RWPE1 (cell line): Measurements from ENCODE around the gene MYH6.
"Not testable (repeated sequence)": the region's sequence is repeated elsewhere in the genome, so short reads cannot be mapped to it uniquely, and the experiment has no call there.

Source experiments
- CTCF ChIA-PET: fragments of 350-600 bp; sonication (Branson Sonifier 250); formaldehyde crosslinking; extraction: SDS; loops from one replicate; lab custom pipeline; 2021; lab: Yijun Ruan, JAX
- POLR2A ChIA-PET: fragments of 400-600 bp; formaldehyde crosslinking; extraction: SDS; loops from one replicate; lab custom pipeline; 2020; ENCODE audit warnings: antibody characterized with exemption; ENCODE audit not compliant: low non-redundant PET; lab: Yijun Ruan, JAX
- DNase-seq: peaks from one replicate; pipeline ENCODE4 v3.0.0; 2012; ENCODE audit warnings: low spot score
- H3K27ac ChIP-seq: fragments of 450-650 bp; 2 replicates; pipeline ENCODE4 v1.5.1; 2017
- TF ChIP-seq, protein P1 (sequence below): fragments of 450-650 bp; conservative IDR thresholded peaks from 2 replicates; pipeline ENCODE4 v1.5.1; 2017; ENCODE audit warnings: low read depth, mild to moderate bottlenecking

The MYH6 gene

GRCh38 chr14:23389396-23389795, 18.7 kb downstream of the MYH6 start:
- TF ChIP-seq, protein P1, sequence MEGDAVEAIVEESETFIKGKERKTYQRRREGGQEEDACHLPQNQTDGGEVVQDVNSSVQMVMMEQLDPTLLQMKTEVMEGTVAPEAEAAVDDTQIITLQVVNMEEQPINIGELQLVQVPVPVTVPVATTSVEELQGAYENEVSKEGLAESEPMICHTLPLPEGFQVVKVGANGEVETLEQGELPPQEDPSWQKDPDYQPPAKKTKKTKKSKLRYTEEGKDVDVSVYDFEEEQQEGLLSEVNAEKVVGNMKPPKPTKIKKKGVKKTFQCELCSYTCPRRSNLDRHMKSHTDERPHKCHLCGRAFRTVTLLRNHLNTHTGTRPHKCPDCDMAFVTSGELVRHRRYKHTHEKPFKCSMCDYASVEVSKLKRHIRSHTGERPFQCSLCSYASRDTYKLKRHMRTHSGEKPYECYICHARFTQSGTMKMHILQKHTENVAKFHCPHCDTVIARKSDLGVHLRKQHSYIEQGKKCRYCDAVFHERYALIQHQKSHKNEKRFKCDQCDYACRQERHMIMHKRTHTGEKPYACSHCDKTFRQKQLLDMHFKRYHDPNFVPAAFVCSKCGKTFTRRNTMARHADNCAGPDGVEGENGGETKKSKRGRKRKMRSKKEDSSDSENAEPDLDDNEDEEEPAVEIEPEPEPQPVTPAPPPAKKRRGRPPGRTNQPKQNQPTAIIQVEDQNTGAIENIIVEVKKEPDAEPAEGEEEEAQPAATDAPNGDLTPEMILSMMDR, result no peak
- H3K27ac ChIP-seq, result no peak overlapping the region
- DNase-seq, result no peak
- ChIA-PET CTCF (interaction anchor here (1.6 kb wide), 1 partner anchor 9 kb away, joined by 8 read pairs; no protein-coding TSS in a partner anchor), POLR2A (no interaction called here)

- TF ChIP-seq, protein P1, result no peak
- H3K27ac ChIP-seq, result no peak overlapping the region
- ChIA-PET POLR2A (no interaction called here), CTCF (interaction anchor here (1.6 kb wide), 1 partner anchor 9 kb away, joined by 8 read pairs; no protein-coding TSS in a partner anchor)
- DNase-seq, result no peak
Measured at GRCh38 chr14:23388996-23389395, 19.1 kb downstream of the MYH6 start.

DNA sequence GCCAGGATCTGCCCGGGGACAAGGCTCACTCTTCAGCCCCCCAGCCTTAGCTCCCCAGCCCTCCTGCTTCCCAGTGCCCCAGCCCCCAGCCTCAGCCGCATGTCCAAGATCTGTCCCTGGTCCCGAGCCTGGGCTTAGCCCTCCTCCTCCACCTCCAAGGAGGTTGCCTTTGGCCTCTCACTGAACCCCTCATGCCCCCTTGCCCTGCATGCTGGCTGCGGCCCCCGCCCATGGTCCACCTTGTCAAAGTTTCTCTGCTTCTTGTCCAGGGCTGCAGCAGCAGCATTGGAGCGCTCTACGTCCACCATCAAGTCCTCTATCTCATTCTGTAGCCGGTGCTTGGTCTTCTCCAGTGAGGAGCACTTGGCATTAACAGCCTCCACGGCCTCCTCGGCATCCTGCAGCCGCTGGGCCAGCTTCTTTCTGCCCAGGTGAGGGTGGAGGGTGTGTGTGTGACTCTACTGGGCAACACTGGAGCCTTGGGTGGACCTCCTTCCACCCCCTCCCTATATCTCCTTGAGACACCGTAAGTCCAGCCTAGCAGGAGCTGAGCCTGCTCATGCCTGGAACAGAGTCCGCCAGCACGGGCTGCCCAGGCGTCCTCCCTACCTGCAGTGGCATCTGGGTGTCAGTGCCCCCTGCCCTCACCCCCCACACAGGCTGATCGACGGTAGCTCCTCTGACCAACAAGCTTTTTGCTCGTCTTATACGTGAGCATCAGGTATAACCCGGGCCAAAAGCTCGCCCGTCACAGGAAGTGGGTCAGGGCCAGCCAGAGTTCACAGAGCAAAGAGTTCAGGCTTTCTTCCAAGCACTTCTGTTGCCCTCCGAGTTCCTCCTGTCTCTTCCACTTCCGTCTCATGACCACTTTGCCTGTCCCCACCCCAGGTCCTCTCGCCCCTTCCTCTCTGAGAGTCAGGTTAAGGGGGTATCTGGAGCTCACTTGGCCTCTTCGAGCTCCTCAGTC, 19.9 kb downstream of the MYH6 start:
- TF ChIP-seq, protein P1, result no peak
- no peak overlapping the region for H3K27ac ChIP-seq
- POLR2A ChIA-PET, result no interaction called here
- DNase-seq, result no peak
- CTCF ChIA-PET, result interaction anchor here (1.6 kb wide), 1 partner anchor 8 kb away, joined by 8 read pairs; no protein-coding TSS in a partner anchor

- POLR2A ChIA-PET, result no interaction called here
- TF ChIP-seq, protein P1, result no peak
- no peak overlapping the region for H3K27ac ChIP-seq
- DNase-seq, result no peak
- CTCF ChIA-PET, result no interaction called here
Measured at GRCh38 chr14:23386999-23387398, 21.1 kb downstream of the MYH6 start.

DNA sequence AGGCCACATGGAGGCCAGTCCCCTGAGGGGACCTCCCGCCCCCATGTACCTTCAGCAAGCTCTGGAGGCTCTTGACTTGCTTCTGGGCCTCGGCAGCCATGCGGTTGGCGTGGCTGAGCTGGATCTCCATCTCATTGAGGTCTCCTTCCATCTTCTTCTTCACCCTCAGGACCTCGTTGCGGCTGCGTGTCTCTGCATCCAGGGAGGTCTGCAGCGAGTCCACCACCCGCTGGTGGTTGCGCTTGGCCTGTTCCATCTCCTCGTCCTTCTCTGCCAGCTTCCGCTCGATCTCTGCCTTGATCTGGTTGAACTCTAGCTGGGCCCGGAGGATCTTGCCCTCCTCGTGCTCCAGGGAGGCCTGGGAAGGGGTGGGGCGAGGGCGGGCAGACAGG, 21.8 kb downstream of the MYH6 start:
- H3K27ac ChIP-seq, DNase-seq, POLR2A ChIA-PET, CTCF ChIA-PET: not testable (repeated sequence)

DNA sequence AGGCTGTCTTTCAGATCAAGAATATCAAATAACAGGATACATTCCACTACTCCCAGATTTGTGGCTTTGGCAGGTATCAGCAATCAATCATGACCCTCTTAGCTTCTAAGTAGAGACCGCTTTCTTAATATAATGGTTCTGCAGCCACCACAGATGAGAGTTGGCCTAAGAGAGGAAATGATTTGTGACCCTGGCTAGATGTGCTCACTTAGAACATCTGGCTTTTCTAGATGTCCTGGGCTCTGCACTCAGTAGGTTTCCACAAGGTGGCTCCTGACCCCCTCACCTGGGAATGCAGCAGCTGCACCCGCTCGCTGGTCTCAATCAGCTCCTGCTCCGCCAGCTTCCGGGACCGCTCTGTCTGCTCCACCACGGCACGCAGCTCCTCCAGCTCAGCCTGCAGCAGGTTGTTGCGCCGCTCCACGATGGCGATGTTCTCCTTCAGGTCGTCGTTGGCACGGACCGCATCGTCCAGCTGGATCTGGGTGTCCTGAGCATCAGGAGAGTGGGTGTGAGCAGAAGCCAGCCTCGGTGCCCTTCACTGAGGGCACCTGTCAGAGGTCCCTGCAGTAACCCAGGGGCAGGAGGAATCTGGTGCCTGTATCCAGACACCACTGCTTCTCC, 22.3 kb downstream of the MYH6 start:
- DNase-seq, result no peak
- POLR2A ChIA-PET, result no interaction called here
- CTCF ChIA-PET, result interaction anchor here (1.5 kb wide), 1 partner anchor 32 kb away, joined by 5 read pairs; no protein-coding TSS in a partner anchor
- TF ChIP-seq, protein P1, result no peak
- no peak overlapping the region for H3K27ac ChIP-seq
